Sigmoid colon (tissue), 4 donors: ENCODE measurements around the gene RPS5.

ENCODE experiments used
- EP300 ChIP-seq, 4 donors: sonication (generic); formaldehyde crosslinking; IDR thresholded peaks; one replicate each; pipeline ENCODE4 v1.6.1; 2017; ENCODE audit warnings: antibody characterized with exemption in 4 of 4
- POLR2A ChIP-seq, 2 donors: fragments of 450-650 bp; IDR thresholded peaks; one replicate each; pipeline ENCODE4 v1.6.1; 2016; ENCODE audit warnings: antibody characterized with exemption in 2 of 2, mild to moderate bottlenecking in 2 of 2, moderate library complexity in 2 of 2
- TF ChIP-seq, protein P1 (sequence below), 4 experiments: fragments of 450-650 bp in 3 of 4; fragments of 200-600 bp in 1 of 4; IDR thresholded peaks; one replicate each; pipeline ENCODE4 v1.5.1; 2016 to 2019; ENCODE audit warnings: antibody characterized with exemption in 4 of 4, mild to moderate bottlenecking in 3 of 4, moderate library complexity in 2 of 4

DNA sequence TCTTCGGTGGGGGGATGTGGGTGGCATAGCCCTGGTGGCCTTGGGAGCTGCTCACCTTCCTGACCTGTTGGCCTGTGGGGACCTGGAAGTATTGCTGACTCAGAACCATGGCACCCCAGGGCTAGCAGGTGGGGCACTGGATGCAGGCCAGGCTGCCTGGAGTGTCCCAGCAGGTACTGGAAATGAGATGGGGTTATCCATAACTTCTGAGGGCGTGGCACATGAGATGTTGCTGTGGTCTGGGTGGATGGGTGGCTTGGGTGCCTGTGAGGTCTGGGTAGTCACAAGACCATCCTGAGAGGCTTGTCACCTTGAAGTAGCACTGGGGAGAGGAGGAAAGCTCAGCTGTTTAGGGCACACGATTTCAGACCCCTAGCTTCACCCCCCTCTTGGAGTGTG lies 7.8 kb downstream of the RPS5 start:
- TF ChIP-seq EP300 (IDR thresholded peaks at IDR 0.05) (no peak), POLR2A (IDR thresholded peaks at IDR 0.05) (no peak)
- TF ChIP-seq, protein P1, sequence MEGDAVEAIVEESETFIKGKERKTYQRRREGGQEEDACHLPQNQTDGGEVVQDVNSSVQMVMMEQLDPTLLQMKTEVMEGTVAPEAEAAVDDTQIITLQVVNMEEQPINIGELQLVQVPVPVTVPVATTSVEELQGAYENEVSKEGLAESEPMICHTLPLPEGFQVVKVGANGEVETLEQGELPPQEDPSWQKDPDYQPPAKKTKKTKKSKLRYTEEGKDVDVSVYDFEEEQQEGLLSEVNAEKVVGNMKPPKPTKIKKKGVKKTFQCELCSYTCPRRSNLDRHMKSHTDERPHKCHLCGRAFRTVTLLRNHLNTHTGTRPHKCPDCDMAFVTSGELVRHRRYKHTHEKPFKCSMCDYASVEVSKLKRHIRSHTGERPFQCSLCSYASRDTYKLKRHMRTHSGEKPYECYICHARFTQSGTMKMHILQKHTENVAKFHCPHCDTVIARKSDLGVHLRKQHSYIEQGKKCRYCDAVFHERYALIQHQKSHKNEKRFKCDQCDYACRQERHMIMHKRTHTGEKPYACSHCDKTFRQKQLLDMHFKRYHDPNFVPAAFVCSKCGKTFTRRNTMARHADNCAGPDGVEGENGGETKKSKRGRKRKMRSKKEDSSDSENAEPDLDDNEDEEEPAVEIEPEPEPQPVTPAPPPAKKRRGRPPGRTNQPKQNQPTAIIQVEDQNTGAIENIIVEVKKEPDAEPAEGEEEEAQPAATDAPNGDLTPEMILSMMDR (IDR thresholded peaks at IDR 0.05) = no peak
